Measurements from ENCODE around the gene STAT3. TPM values are rescaled to one million over a fixed set of nuclear protein-coding genes. Genes with fewer than 3 reads are reported as not detected.

The STAT3 gene
- total RNA-seq, 4 donors from 2014 or later = 88.4 to 203 (median 130) TPM

DNA sequence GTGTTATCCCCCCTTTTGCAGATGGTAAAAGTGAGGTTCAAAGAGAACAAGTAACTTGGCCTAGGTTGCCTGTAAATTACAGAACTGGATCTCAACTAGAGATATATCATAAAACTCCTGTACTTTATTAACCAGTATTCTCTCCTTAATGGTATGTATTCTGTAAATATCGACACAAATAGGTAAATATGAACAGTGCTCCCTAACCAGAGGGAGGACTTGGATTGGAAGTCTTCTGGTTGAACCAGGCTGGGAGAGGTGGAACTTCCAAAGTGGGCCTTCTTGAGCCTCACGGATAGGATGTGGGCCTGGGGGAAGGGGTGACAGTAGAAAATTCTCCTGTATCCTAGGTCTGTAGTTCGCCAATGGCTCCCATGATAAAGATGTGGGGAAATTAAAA, 92.2 kb downstream of the STAT3 start:
- Histone ChIP-seq H3K4me1 (no peaks in the 10 kb centered on the region), H3K27ac (no peak overlapping the region), H3K9me3 (no peaks in the 10 kb centered on the region), H3K4me3 (no peak overlapping the region), H3K36me3 (peaks cover 0 to 45% of the 10 kb centered on the region in 2 donors), H3K27me3 (no peaks in the 10 kb centered on the region)
- in situ Hi-C loops (cut with MboI; ENCODE audit: low sequenced_read_pairs in 4 of 4) (no loop called here), intact Hi-C loops (cut with DNase I; ENCODE audit: low total_unique reads) (no loop called here)
- DNase-seq = no peak
- ATAC-seq = no peak
- no peak for TF ChIP-seq POLR2A (IDR thresholded peaks at IDR 0.05)
- TF ChIP-seq, protein P1, sequence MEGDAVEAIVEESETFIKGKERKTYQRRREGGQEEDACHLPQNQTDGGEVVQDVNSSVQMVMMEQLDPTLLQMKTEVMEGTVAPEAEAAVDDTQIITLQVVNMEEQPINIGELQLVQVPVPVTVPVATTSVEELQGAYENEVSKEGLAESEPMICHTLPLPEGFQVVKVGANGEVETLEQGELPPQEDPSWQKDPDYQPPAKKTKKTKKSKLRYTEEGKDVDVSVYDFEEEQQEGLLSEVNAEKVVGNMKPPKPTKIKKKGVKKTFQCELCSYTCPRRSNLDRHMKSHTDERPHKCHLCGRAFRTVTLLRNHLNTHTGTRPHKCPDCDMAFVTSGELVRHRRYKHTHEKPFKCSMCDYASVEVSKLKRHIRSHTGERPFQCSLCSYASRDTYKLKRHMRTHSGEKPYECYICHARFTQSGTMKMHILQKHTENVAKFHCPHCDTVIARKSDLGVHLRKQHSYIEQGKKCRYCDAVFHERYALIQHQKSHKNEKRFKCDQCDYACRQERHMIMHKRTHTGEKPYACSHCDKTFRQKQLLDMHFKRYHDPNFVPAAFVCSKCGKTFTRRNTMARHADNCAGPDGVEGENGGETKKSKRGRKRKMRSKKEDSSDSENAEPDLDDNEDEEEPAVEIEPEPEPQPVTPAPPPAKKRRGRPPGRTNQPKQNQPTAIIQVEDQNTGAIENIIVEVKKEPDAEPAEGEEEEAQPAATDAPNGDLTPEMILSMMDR (IDR thresholded peaks at IDR 0.05 in 4 of 5, conservative IDR thresholded peaks at IDR 0.05 in 1 of 5) = no peak

DNA sequence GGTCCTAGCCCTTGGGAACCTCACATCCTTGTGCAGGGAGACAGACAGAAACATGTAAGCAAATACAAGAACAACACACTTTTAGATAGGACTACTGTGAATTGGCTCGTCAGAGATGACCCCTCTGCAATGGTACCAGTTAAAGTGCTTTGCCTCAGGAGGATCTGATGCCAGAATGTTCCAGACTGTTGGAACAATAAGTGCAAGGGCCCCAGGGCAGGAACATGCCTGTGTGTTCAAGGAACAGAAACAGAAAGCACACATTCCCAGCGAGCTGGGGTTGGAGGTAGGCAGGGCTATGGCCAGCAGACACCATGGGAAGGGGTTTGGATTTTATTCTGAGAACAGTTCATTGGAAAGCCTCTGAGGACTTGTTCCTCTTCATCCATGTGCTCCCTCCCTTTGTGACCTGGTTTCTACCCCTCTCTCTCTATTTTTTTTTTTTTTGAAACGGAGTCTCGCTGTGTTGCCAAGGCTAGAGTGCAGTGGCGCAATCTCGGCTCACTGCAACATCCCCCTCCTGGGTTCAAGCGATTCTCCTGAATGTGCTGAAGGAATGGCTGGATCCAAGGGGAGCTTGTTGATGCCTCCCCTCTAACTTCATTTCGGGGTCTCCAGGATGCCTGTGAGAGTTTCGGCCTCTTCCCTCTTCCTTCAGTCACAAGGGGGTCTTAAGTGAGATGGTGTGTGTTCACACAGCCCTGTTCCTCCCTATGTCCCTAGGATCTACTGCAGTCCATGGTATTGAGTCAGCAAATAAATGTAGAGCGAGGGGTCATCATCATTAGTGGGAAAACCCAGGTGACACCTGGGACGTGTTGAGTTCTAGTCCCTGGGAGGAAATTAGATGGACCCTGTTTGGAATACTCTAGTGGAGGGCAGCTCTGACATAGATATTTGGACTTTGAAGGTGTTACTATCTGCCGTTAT, 93.5 kb downstream of the STAT3 start:
- TF ChIP-seq POLR2A (IDR thresholded peaks at IDR 0.05) = no peak
- TF ChIP-seq, protein P1 (IDR thresholded peaks at IDR 0.05 in 4 of 5, conservative IDR thresholded peaks at IDR 0.05 in 1 of 5) = no peak
- in situ Hi-C loops (cut with MboI; ENCODE audit: low sequenced_read_pairs in 4 of 4) = no loop called here
- DNase-seq (no peak), ATAC-seq (no peak)
- intact Hi-C loops (cut with DNase I; ENCODE audit: low total_unique reads) = no loop called here
- Histone ChIP-seq H3K9me3 (no peaks in the 10 kb centered on the region), H3K36me3 (peaks cover 0 to 40% of the 10 kb centered on the region in 2 donors), H3K4me3 (no peak overlapping the region), H3K4me1 (no peaks in the 10 kb centered on the region), H3K27ac (no peak overlapping the region), H3K27me3 (no peaks in the 10 kb centered on the region)

DNA sequence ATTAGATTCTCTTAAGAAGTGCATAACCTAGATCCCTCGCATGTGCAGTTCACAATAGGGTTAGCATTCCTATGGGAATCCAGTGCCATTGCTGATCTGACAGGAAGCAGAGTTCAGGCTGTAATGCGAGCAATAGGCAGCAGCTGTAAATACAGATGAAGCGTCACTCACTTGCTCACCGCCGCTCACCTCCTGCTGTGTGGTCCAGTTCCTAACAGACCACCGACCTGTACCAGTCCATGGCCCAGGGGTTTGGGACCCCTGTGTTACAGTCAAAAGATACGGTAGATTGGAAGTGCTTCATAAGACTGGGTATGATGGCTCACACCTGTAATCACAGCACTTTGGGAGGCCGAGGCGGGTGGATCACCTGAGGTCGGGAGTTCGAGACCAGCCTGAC, 97.1 kb downstream of the STAT3 start:
- no peak for ATAC-seq
- DNase-seq = peak in 1 of 2 donors; percentile 7
- H3K4me1 ChIP-seq = peaks cover 0 to 15% of the 10 kb centered on the region in 2 donors
- no peak overlapping the region for H3K4me3 ChIP-seq
- H3K36me3 ChIP-seq = peaks cover 0 to 12% of the 10 kb centered on the region in 2 donors
- intact Hi-C loops (cut with DNase I; ENCODE audit: low total_unique reads) = no loop called here
- in situ Hi-C loops (cut with MboI; ENCODE audit: low sequenced_read_pairs in 4 of 4) = no loop called here
- TF ChIP-seq POLR2A (IDR thresholded peaks at IDR 0.05) = no peak
- TF ChIP-seq, protein P1 (IDR thresholded peaks at IDR 0.05 in 4 of 5, conservative IDR thresholded peaks at IDR 0.05 in 1 of 5) = no peak
- H3K9me3 ChIP-seq = no peaks in the 10 kb centered on the region
- no peak overlapping the region for H3K27ac ChIP-seq
- no peaks in the 10 kb centered on the region for H3K27me3 ChIP-seq

DNA sequence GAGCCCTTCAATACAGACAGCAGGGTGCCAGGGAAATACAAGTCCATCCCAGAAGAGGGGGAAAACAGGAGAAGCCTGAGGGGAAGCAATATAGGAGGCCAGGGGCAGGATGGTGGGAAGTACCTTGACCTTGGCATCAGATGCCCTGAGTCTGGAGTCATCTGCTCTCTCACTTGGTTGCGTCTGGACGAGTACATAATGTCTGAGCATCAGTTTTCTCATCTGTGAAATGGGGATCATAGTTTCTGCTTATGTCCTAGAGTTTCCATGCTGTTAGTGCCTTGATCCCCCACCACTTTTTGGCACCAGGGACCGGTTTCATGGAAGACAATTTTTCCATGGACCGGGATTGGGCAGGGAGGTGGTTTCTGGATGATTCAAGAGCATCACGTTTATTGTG, 97.7 kb downstream of the STAT3 start:
- H3K27ac ChIP-seq = peak overlapping the region in 1 of 4 donors; percentile 30

More for the DNA sequence above, 97.7 kb downstream of the STAT3 start:
- intact Hi-C loops (cut with DNase I; ENCODE audit: low total_unique reads) = no loop called here
- in situ Hi-C loops (cut with MboI; ENCODE audit: low sequenced_read_pairs in 4 of 4) = no loop called here
- peaks cover 0 to 15% of the 10 kb centered on the region in 2 donors for H3K4me1 ChIP-seq
- DNase-seq (peak in 1 of 2 donors; percentile 1), ATAC-seq (no peak)
- peaks cover 0 to 7% of the 10 kb centered on the region in 2 donors for H3K36me3 ChIP-seq
- H3K27me3 ChIP-seq = no peaks in the 10 kb centered on the region
- H3K9me3 ChIP-seq = no peaks in the 10 kb centered on the region
- no peak overlapping the region for H3K4me3 ChIP-seq
- TF ChIP-seq POLR2A (IDR thresholded peaks at IDR 0.05) = no peak
- TF ChIP-seq, protein P1 (IDR thresholded peaks at IDR 0.05 in 4 of 5, conservative IDR thresholded peaks at IDR 0.05 in 1 of 5) = no peak
